Thyroid gland (tissue), 4 donors: ENCODE data around the gene RPS8.

ENCODE experiments used
- POLR2A ChIP-seq, 2 donors: fragments of 450-650 bp; IDR thresholded peaks; one replicate each; pipeline ENCODE4 v1.6.1; 2017; ENCODE audit warnings: antibody characterized with exemption in 2 of 2, mild to moderate bottlenecking in 2 of 2, moderate library complexity in 1 of 2
- TF ChIP-seq, protein P1 (sequence below), 6 experiments: fragments of 200-600 bp in 3 of 6; fragments of 450-650 bp in 3 of 6; sonication (generic) in 3 of 6; IDR thresholded peaks; one replicate each; pipeline ENCODE4 v1.5.1; 2016 to 2019; ENCODE audit warnings: antibody characterized with exemption in 6 of 6, mild to moderate bottlenecking in 2 of 6, inconsistent platforms in 1 of 6, moderate library complexity in 1 of 6

DNA sequence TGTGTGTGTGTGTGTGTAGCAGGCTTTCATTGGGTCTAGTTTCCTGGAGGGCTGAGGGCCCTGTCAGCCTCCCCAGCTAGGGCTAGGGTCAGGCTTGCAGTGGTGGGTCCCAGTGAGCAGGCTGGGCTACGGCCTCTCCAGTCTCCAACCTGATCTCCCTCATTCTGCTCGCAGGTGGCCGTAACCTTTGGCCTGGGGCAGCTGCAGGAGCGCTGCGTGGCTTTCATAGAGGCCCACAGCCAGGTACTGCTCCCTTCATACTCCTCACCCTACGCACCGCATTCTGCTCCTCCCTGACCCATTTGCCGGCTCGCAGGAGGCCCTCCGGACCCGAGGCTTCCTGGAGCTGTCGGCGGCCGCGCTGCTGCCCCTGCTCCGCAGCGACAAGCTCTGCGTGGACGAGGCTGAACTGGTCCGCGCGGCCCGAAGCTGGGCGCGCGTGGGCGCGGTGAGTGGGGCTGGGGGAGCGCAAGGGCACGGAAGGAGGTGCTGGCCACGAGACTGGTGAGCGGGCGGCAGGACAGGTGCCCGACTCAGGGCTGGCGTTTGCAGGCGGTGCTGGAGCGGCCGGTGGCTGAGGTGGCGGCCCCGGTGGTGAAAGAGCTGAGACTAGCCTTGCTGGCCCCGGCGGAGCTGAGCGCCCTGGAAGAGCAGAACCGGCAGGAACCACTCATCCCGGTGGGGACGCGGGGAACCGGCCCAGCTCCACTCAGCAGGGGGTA is 37.6 kb downstream of the RPS8 start:
- TF ChIP-seq, protein P1, sequence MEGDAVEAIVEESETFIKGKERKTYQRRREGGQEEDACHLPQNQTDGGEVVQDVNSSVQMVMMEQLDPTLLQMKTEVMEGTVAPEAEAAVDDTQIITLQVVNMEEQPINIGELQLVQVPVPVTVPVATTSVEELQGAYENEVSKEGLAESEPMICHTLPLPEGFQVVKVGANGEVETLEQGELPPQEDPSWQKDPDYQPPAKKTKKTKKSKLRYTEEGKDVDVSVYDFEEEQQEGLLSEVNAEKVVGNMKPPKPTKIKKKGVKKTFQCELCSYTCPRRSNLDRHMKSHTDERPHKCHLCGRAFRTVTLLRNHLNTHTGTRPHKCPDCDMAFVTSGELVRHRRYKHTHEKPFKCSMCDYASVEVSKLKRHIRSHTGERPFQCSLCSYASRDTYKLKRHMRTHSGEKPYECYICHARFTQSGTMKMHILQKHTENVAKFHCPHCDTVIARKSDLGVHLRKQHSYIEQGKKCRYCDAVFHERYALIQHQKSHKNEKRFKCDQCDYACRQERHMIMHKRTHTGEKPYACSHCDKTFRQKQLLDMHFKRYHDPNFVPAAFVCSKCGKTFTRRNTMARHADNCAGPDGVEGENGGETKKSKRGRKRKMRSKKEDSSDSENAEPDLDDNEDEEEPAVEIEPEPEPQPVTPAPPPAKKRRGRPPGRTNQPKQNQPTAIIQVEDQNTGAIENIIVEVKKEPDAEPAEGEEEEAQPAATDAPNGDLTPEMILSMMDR (IDR thresholded peaks at IDR 0.05): no peak
- TF ChIP-seq POLR2A (IDR thresholded peaks at IDR 0.05): no peak
